ENCODE results near the gene AOC1. TPM values are rescaled to one million over a fixed set of nuclear protein-coding genes. Genes with fewer than 3 reads are reported as not detected.

The AOC1 gene
- total and polyA plus RNA-seq, 9 donors: 0.26 to 0.95 TPM; not detected in 7

GRCh38 chr7:150902078-150903033 lies 50.0 kb downstream of the AOC1 start:
- Histone ChIP-seq H3K36me3 (no peaks in the 10 kb centered on the region), H3K4me1 (ENCODE audit: insufficient read depth) (no peaks in the 10 kb centered on the region), H3K9me3 (no peaks in the 10 kb centered on the region), H3K27me3 (no peaks in the 10 kb centered on the region), H3K4me3 (no peak overlapping the region), H3K27ac (no peak overlapping the region)
- no peak for TF ChIP-seq CTCF (IDR thresholded peaks at IDR 0.05)
- TF ChIP-seq EP300 (IDR thresholded peaks at IDR 0.05): no peak
- TF ChIP-seq POLR2A (IDR thresholded peaks at IDR 0.05): no peak
- DNase-seq: no peak
- WGBS, 3 donors: 70 to 76% (median 75%) methylated on average over 14 of the region's 14 CpGs
- intact Hi-C loops (cut with DNase I): no loop called here

DNA sequence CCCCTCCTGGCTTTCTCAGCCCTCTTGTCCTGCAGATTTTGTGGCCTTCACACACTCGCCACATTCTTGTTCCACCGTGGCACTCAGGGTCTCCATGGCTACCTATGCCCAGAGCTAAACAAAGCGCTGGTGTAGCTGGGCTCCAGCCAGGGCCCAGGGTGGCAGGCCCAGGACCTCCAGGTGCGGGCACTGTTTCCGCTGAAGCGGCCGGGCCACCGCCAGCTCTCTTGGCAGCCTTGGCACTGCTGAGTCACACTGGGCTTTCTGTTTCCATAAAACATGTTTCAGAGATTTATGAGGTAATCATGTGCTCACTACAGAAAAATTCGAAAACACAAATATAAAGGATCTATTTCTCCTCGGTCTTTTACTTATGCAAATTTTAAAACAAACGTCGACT lies 51.3 kb downstream of the AOC1 start:
- TF ChIP-seq EP300 (IDR thresholded peaks at IDR 0.05): no peak
- TF ChIP-seq POLR2A (IDR thresholded peaks at IDR 0.05): no peak
- no peak for TF ChIP-seq CTCF (IDR thresholded peaks at IDR 0.05)
- DNase-seq: no peak
- WGBS, 3 donors: 46 to 59% (median 56%) methylated on average over 12 of the region's 12 CpGs
- Histone ChIP-seq H3K9me3 (no peaks in the 10 kb centered on the region), H3K27me3 (no peaks in the 10 kb centered on the region), H3K36me3 (no peaks in the 10 kb centered on the region), H3K27ac (no peak overlapping the region), H3K4me1 (ENCODE audit: insufficient read depth) (no peaks in the 10 kb centered on the region), H3K4me3 (no peak overlapping the region)
- intact Hi-C loops (cut with DNase I): no loop called here

DNA sequence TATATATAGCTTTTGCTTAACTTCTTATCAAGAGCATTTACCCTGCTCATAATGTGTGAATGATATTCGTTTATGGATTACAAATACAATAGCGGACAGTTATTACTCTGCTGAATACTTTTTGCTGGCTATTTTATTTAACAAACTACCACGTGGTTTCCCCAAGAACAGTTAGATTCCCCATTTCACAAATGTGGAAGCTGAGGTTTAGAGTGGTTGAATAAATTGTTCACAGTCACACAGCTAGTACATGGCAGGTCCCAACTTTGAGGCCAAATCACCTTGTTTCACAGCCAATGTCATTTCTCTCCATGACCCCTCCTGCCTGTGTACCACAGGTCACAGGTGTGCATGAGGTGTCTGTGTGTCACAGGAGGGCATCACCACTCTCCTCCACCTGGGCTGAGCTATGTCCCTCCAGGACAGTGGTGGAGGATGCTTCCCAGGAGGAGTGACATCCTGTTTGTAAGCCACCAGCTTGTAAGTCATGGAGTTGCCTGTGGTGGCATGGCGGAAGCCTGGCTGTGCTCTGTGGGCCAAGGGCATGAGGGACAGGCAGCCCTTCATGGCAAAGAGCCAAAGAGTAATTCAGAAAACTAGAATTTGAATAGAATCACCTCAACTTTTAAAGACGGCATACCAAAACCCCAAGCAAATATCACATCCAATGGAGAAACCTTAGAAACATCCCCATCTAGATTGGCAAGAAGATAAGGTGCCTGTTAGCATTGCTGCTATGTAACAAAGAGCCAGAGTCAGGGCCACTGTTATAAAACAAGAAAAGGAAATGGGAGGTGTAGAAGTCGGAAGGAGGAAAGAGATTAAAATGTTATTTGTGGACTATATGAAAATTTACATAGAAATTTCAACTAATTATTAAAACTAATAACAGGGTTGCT lies 51.9 kb downstream of the AOC1 start:
- H3K27ac ChIP-seq: no peak overlapping the region
- H3K9me3 ChIP-seq: no peaks in the 10 kb centered on the region
- no peaks in the 10 kb centered on the region for H3K27me3 ChIP-seq
- intact Hi-C loops (cut with DNase I): no loop called here
- H3K36me3 ChIP-seq: no peaks in the 10 kb centered on the region
- WGBS, 3 donors: 69 to 77% (median 73%) methylated on average over 6 of the region's 6 CpGs
- DNase-seq: no peak
- no peaks in the 10 kb centered on the region for H3K4me1 ChIP-seq (ENCODE audit: insufficient read depth)
- TF ChIP-seq POLR2A (IDR thresholded peaks at IDR 0.05) (no peak), EP300 (IDR thresholded peaks at IDR 0.05) (no peak), CTCF (IDR thresholded peaks at IDR 0.05) (no peak)
- H3K4me3 ChIP-seq: no peak overlapping the region

DNA sequence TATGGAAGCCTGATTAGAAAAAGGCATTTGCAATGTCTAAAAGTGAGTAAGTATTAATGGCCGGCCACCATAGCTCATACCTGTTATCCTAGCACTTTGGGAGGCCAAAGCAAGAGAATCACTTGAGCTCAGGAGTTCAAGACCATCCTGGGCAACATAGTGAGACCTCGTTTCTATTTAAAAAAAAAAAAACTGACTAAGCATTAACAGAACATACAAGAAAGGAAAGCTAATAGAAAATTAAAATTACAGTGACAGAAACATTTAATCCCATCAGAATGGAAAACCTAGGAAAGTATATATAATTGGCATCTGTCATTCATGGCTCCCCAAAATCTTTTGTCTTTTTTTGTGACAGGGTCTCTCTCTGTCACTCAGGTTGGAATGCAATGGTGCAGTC lies 55.9 kb downstream of the AOC1 start:
- no peaks in the 10 kb centered on the region for H3K4me1 ChIP-seq (ENCODE audit: insufficient read depth)
- WGBS, 3 donors: 79 to 85% (median 83%) methylated on average over 2 of the region's 2 CpGs
- H3K27ac ChIP-seq: no peak overlapping the region
- H3K9me3 ChIP-seq: no peaks in the 10 kb centered on the region
- intact Hi-C loops (cut with DNase I): no loop called here
- no peaks in the 10 kb centered on the region for H3K36me3 ChIP-seq
- DNase-seq: no peak
- no peaks in the 10 kb centered on the region for H3K27me3 ChIP-seq
- TF ChIP-seq POLR2A (IDR thresholded peaks at IDR 0.05) (no peak), CTCF (IDR thresholded peaks at IDR 0.05) (no peak), EP300 (IDR thresholded peaks at IDR 0.05) (no peak)
- H3K4me3 ChIP-seq: no peak overlapping the region
